H9 (cell line): ENCODE measurements around the gene PCSK1N. TPM values are rescaled to one million over a fixed set of nuclear protein-coding genes. Genes with fewer than 3 reads are reported as not detected.

Experiments used
- DNase-seq: peaks from one replicate; pipeline ENCODE4 v3.0.0-alpha.2; 2017
- H2AFZ ChIP-seq: one replicate; pipeline ENCODE4 v1.6.1; 2013; ENCODE audit warnings: mild to moderate bottlenecking, low read length, control low read depth, moderate library complexity
- H2AK5ac ChIP-seq: 2 replicates; pipeline ENCODE4 v1.6.1; 2013; ENCODE audit warnings: low read length, control low read depth, mixed read lengths; ENCODE audit not compliant: insufficient read length
- H2BK120ac ChIP-seq: one replicate; pipeline ENCODE4 v1.6.1; 2013; ENCODE audit warnings: low read depth, mild to moderate bottlenecking, low read length, control low read depth, inconsistent platforms; ENCODE audit not compliant: poor library complexity, severe bottlenecking
- H2BK12ac ChIP-seq: 2 replicates; pipeline ENCODE4 v1.6.1; 2013; ENCODE audit warnings: low read length, control low read depth, mixed read lengths, low read depth; ENCODE audit not compliant: insufficient read length
- H2BK15ac ChIP-seq: 2 replicates; pipeline ENCODE4 v1.6.1; 2013; ENCODE audit warnings: low read depth, low read length, control low read depth
- H2BK20ac ChIP-seq: one replicate; pipeline ENCODE4 v1.6.1; 2013; ENCODE audit warnings: low read depth, mild to moderate bottlenecking, low read length, control low read depth, inconsistent platforms; ENCODE audit not compliant: poor library complexity, severe bottlenecking
- H2BK5ac ChIP-seq: 2 replicates; pipeline ENCODE4 v1.6.1; 2013; ENCODE audit warnings: low read length, control low read depth, mixed read lengths; ENCODE audit not compliant: insufficient read length
- H3K14ac ChIP-seq: 2 replicates; pipeline ENCODE4 v1.6.1; 2013; ENCODE audit warnings: low read length, control low read depth; ENCODE audit not compliant: insufficient read depth
- H3K18ac ChIP-seq: 2 replicates; pipeline ENCODE4 v1.6.1; 2013; ENCODE audit warnings: low read depth, mild to moderate bottlenecking, mixed read lengths, low read length, control low read depth; ENCODE audit not compliant: insufficient read length
- H3K23ac ChIP-seq: 2 replicates; pipeline ENCODE4 v1.6.1; 2013; ENCODE audit warnings: low read length, control low read depth, mixed read lengths, low read depth; ENCODE audit not compliant: insufficient read length
- H3K23me2 ChIP-seq: 2 replicates; pipeline ENCODE4 v1.6.1; 2013; ENCODE audit warnings: low read depth, mild to moderate bottlenecking, mixed read lengths, low read length, control low read depth; ENCODE audit not compliant: insufficient read length, poor library complexity, severe bottlenecking
- H3K27ac ChIP-seq: 2 replicates; pipeline ENCODE4 v1.5.1; 2013; ENCODE audit warnings: low read length, control low read depth, mixed read lengths, low read depth; ENCODE audit not compliant: insufficient read length
- H3K27me3 ChIP-seq: 2 replicates; pipeline ENCODE4 v1.6.1; 2013; ENCODE audit warnings: low read length, control low read depth, inconsistent platforms; ENCODE audit not compliant: insufficient read depth
- H3K4ac ChIP-seq: 2 replicates; pipeline ENCODE4 v1.6.1; 2013; ENCODE audit warnings: low read depth, mild to moderate bottlenecking, control low read depth, inconsistent platforms, low read length, moderate library complexity
- H3K4me1 ChIP-seq: 2 replicates; pipeline ENCODE4 v1.6.1; 2013; ENCODE audit warnings: low read length, control low read depth, inconsistent platforms; ENCODE audit not compliant: insufficient read depth
- H3K4me2 ChIP-seq: 2 replicates; pipeline ENCODE4 v1.6.1; 2013; ENCODE audit warnings: low read length, control low read depth, mixed read lengths; ENCODE audit not compliant: insufficient read length, insufficient read depth
- H3K56ac ChIP-seq: 2 replicates; pipeline ENCODE4 v1.6.1; 2013; ENCODE audit warnings: low read depth, mild to moderate bottlenecking, mixed read lengths, low read length, control low read depth; ENCODE audit not compliant: insufficient read length
- H3K79me1 ChIP-seq: 2 replicates; pipeline ENCODE4 v1.6.1; 2013; ENCODE audit warnings: low read depth, mild to moderate bottlenecking, moderate library complexity, low read length, control low read depth, inconsistent platforms; ENCODE audit not compliant: insufficient read depth, poor library complexity, severe bottlenecking
- H3K79me2 ChIP-seq: 2 replicates; pipeline ENCODE4 v1.6.1; 2013; ENCODE audit warnings: low read length, control low read depth, inconsistent platforms; ENCODE audit not compliant: insufficient read depth
- H3K9ac ChIP-seq: 2 replicates; pipeline ENCODE4 v1.6.1; 2013; ENCODE audit warnings: low read length, control low read depth, mixed read lengths; ENCODE audit not compliant: insufficient read length; ENCODE audit errors: extremely low read depth
- H3K9me3 ChIP-seq: one replicate; pipeline ENCODE4 v1.6.1; 2013; ENCODE audit warnings: low read depth, low read length, inconsistent platforms; ENCODE audit not compliant: control insufficient read depth
- H3T11ph ChIP-seq: one replicate; pipeline ENCODE4 v1.6.1; 2013; ENCODE audit warnings: mild to moderate bottlenecking, low read length, control low read depth, inconsistent platforms
- H4K20me1 ChIP-seq: one replicate; pipeline ENCODE4 v1.6.1; 2013; ENCODE audit not compliant: control insufficient read depth, insufficient read length, insufficient read depth
- H4K5ac ChIP-seq: 2 replicates; pipeline ENCODE4 v1.6.1; 2013; ENCODE audit warnings: low read depth, mild to moderate bottlenecking, mixed read lengths, low read length, control low read depth; ENCODE audit not compliant: insufficient read length
- H4K8ac ChIP-seq: replicated peaks from 2 replicates; pipeline ENCODE4 v1.6.1; 2013; ENCODE audit warnings: low read length, control low read depth, mixed read lengths, low read depth; ENCODE audit not compliant: insufficient read length
- H4K91ac ChIP-seq: 2 replicates; pipeline ENCODE4 v1.6.1; 2013; ENCODE audit warnings: low read depth, mild to moderate bottlenecking, moderate library complexity, mixed read lengths, low read length, control low read depth; ENCODE audit not compliant: insufficient read length
- H3K27ac Mint-ChIP-seq, 3 experiments: 2 replicates in 2 of 3; 3 replicates in 1 of 3; pipeline ENCODE4 v1.8.0; 2020 to 2021; ENCODE audit warnings: mixed read lengths in 3 of 3, mild to moderate bottlenecking in 1 of 3, moderate library complexity in 1 of 3
- H3K27me3 Mint-ChIP-seq: 2 replicates; pipeline ENCODE4 v1.8.0; 2021; ENCODE audit warnings: low read depth, mild to moderate bottlenecking, moderate library complexity, mixed read lengths
- H3K36me3 Mint-ChIP-seq, 3 experiments: 2 replicates in 2 of 3; 3 replicates in 1 of 3; pipeline ENCODE4 v1.8.0; 2020 to 2021; ENCODE audit warnings: low read depth in 3 of 3, mixed read lengths in 3 of 3; ENCODE audit not compliant: insufficient read depth in 1 of 3
- H3K4me1 Mint-ChIP-seq, 2 experiments: 2 replicates each; pipeline ENCODE4 v1.8.0; 2020; ENCODE audit warnings: mixed read lengths in 2 of 2
- H3K4me3 Mint-ChIP-seq, 2 experiments: 2 replicates in 1 of 2; 3 replicates in 1 of 2; pipeline ENCODE4 v1.8.0; 2020 to 2021; ENCODE audit warnings: mild to moderate bottlenecking in 2 of 2, mixed read lengths in 2 of 2, moderate library complexity in 1 of 2
- H3K9me3 Mint-ChIP-seq, 2 experiments: 2 replicates in 1 of 2; 3 replicates in 1 of 2; pipeline ENCODE4 v1.8.0; 2020; ENCODE audit warnings: mild to moderate bottlenecking in 2 of 2, mixed read lengths in 2 of 2, moderate library complexity in 1 of 2
- CTCF ChIP-seq: fragments of 200-600 bp; sonication (generic); conservative IDR thresholded peaks from 3 replicates; pipeline ENCODE4 v1.8.0; 2021; ENCODE audit warnings: antibody characterized with exemption, mild to moderate bottlenecking
- WGBS: extraction: QIAGEN DNeasy Blood & Tissue Kit; methylation state at CpG from one replicate; pipeline ENCODE4 v1.1.7; 2013; ENCODE audit warnings: missing lambda C conversion rate, low lambda C conversion rate, mixed read lengths; ENCODE audit not compliant: insufficient read length; ENCODE audit errors: extremely low coverage; 5-methylcytosine and 5-hydroxymethylcytosine counted together
- total RNA-seq: library from RNA; stranded (reverse); gene quantifications from 2 replicates; pipeline ENCODE4 v1.2.1, GENCODE V29; 2021

Gene PCSK1N
- total RNA-seq, 1 experiment from 2014 or later, result 3.9 TPM

GRCh38 chrX:48782795-48783194 lies 52.6 kb downstream of the PCSK1N start:
- H3K18ac ChIP-seq, result no peak overlapping the region
- no peak for TF ChIP-seq CTCF
- H3K4me1 Mint-ChIP-seq, result peaks cover 2 to 3% of the 10 kb centered on the region in 2 experiments; a peak in 1 of 4 replicates
- H2BK20ac ChIP-seq, result no peak overlapping the region
- H4K20me1 ChIP-seq, result no peaks in the 10 kb centered on the region
- H2BK15ac ChIP-seq, result no peak overlapping the region
- no peaks in the 10 kb centered on the region for H3K4me1 ChIP-seq
- no peaks in the 10 kb centered on the region for H3K23me2 ChIP-seq
- no peak overlapping the region for H3K9ac ChIP-seq
- H3K56ac ChIP-seq, result no peak overlapping the region
- no peak overlapping the region for H4K91ac ChIP-seq
- H3K36me3 Mint-ChIP-seq, result peaks cover 0 to 3% (median 2%) of the 10 kb centered on the region in 3 experiments; a peak in 3 of 7 replicates
- H4K8ac ChIP-seq, result no peak overlapping the region
- no peaks in the 10 kb centered on the region for H3K27me3 ChIP-seq
- H2BK120ac ChIP-seq, result no peak overlapping the region
- H2AK5ac ChIP-seq, result no peak overlapping the region
- no CpG with 5 or more reads among the region's 13 CpGs for WGBS
- no peak overlapping the region for H4K5ac ChIP-seq
- H3K9me3 Mint-ChIP-seq, result peaks cover 59 to 79% of the 10 kb centered on the region in 2 experiments
- peaks cover 17% of the 10 kb centered on the region for H3K27me3 Mint-ChIP-seq
- no peak overlapping the region for H3K14ac ChIP-seq
- no peak overlapping the region for H2BK12ac ChIP-seq
- H3K9me3 ChIP-seq, result peaks cover 7% of the 10 kb centered on the region
- H3T11ph ChIP-seq, result no peak overlapping the region
- no peak overlapping the region for H3K4me3 Mint-ChIP-seq
- no peaks in the 10 kb centered on the region for H3K79me1 ChIP-seq
- no peak overlapping the region for H3K4me2 ChIP-seq
- H3K4ac ChIP-seq, result no peak overlapping the region
- no peak overlapping the region for H3K27ac ChIP-seq
- no peak for DNase-seq
- H3K23ac ChIP-seq, result no peak overlapping the region
- no peak overlapping the region for H2BK5ac ChIP-seq
- H3K27ac Mint-ChIP-seq, result no peak overlapping the region
- no peak overlapping the region for H2AFZ ChIP-seq
- no peaks in the 10 kb centered on the region for H3K79me2 ChIP-seq
